SH-SY5Y (cell line): Measurements from ENCODE around the gene KCNA2.

Source experiments
- GATA2 ChIP-seq: IDR thresholded peaks from 2 replicates; pipeline ENCODE4 v1.6.1; 2011; ENCODE audit warnings: mild to moderate bottlenecking, low read depth, low read length
- GATA3 ChIP-seq: IDR thresholded peaks from 2 replicates; pipeline ENCODE4 v1.6.1; 2011; ENCODE audit warnings: low read depth, mild to moderate bottlenecking, low read length, moderate library complexity

- no peak for TF ChIP-seq GATA3
- TF ChIP-seq GATA2: no peak
Observed at GRCh38 chr1:110545492-110545891, 60.7 kb downstream of the KCNA2 start.
